Measurements from ENCODE around the gene KIF21B.

Gene KIF21B

GRCh38 chr1:201025571-201026002, 2.1 kb upstream of the KIF21B start:
- peaks cover 65% of the 10 kb centered on the region for H3K4me1 Mint-ChIP-seq
- H3K9me3 Mint-ChIP-seq = no peaks in the 10 kb centered on the region
- H3K36me3 Mint-ChIP-seq (ENCODE audit: low read depth) = no peaks in the 10 kb centered on the region
- TF ChIP-seq CTCF (IDR thresholded peaks at IDR 0.05) = peak; percentile 31
- H3K27ac Mint-ChIP-seq = no peak overlapping the region
- peak overlapping the region; percentile 25 for H3K4me3 Mint-ChIP-seq
- DNase-seq = peak; percentile 31
- peaks cover 16% of the 10 kb centered on the region for H3K27me3 Mint-ChIP-seq (ENCODE audit: low read depth, poor library complexity)

GRCh38 chr1:201024625-201024998, 1.1 kb upstream of the KIF21B start:
- DNase-seq = no peak
- peak overlapping the region; percentile 52 for H3K4me3 Mint-ChIP-seq
- H3K9me3 Mint-ChIP-seq = no peaks in the 10 kb centered on the region
- H3K27me3 Mint-ChIP-seq (ENCODE audit: low read depth, poor library complexity) = peaks cover 16% of the 10 kb centered on the region
- no peaks in the 10 kb centered on the region for H3K36me3 Mint-ChIP-seq (ENCODE audit: low read depth)
- no peak overlapping the region for H3K27ac Mint-ChIP-seq
- H3K4me1 Mint-ChIP-seq = peaks cover 75% of the 10 kb centered on the region
- no peak for TF ChIP-seq CTCF (IDR thresholded peaks at IDR 0.05)

- H3K36me3 Mint-ChIP-seq (ENCODE audit: low read depth) = no peaks in the 10 kb centered on the region
- DNase-seq = peak; percentile 33
- H3K4me3 Mint-ChIP-seq = peak overlapping the region; percentile 78
- no peaks in the 10 kb centered on the region for H3K9me3 Mint-ChIP-seq
- H3K27ac Mint-ChIP-seq = no peak overlapping the region
- TF ChIP-seq CTCF (IDR thresholded peaks at IDR 0.05) = no peak
- H3K27me3 Mint-ChIP-seq (ENCODE audit: low read depth, poor library complexity) = peaks cover 16% of the 10 kb centered on the region
- H3K4me1 Mint-ChIP-seq = peaks cover 79% of the 10 kb centered on the region
Observed at GRCh38 chr1:201023920-201024624, 558 bp upstream of the KIF21B start.

GRCh38 chr1:201022820-201023516, 546 bp downstream of the KIF21B start:
- Mint-ChIP-seq H3K36me3 (ENCODE audit: low read depth) (no peaks in the 10 kb centered on the region), H3K27me3 (ENCODE audit: low read depth, poor library complexity) (peaks cover 19% of the 10 kb centered on the region), H3K9me3 (no peaks in the 10 kb centered on the region), H3K4me1 (peaks cover 78% of the 10 kb centered on the region), H3K4me3 (peak overlapping the region; percentile 88), H3K27ac (no peak overlapping the region)
- no peak for TF ChIP-seq CTCF (IDR thresholded peaks at IDR 0.05)
- DNase-seq = no peak

- H3K27me3 Mint-ChIP-seq (ENCODE audit: low read depth, poor library complexity) = peaks cover 20% of the 10 kb centered on the region
- no peak overlapping the region for H3K27ac Mint-ChIP-seq
- peak overlapping the region; percentile 88 for H3K4me3 Mint-ChIP-seq
- H3K9me3 Mint-ChIP-seq = no peaks in the 10 kb centered on the region
- TF ChIP-seq CTCF (IDR thresholded peaks at IDR 0.05) = no peak
- H3K36me3 Mint-ChIP-seq (ENCODE audit: low read depth) = no peaks in the 10 kb centered on the region
- DNase-seq = no peak
- H3K4me1 Mint-ChIP-seq = peaks cover 81% of the 10 kb centered on the region
Observed at GRCh38 chr1:201022493-201022819, 1.1 kb downstream of the KIF21B start.
